Measurements from ENCODE around the gene SLC29A3. TPM values are rescaled to one million over a fixed set of nuclear protein-coding genes. Genes with fewer than 3 reads are reported as not detected.

Gene SLC29A3
- total RNA-seq, 4 donors from 2014 or later = 0.87 to 3.1 (median 2.3) TPM

DNA sequence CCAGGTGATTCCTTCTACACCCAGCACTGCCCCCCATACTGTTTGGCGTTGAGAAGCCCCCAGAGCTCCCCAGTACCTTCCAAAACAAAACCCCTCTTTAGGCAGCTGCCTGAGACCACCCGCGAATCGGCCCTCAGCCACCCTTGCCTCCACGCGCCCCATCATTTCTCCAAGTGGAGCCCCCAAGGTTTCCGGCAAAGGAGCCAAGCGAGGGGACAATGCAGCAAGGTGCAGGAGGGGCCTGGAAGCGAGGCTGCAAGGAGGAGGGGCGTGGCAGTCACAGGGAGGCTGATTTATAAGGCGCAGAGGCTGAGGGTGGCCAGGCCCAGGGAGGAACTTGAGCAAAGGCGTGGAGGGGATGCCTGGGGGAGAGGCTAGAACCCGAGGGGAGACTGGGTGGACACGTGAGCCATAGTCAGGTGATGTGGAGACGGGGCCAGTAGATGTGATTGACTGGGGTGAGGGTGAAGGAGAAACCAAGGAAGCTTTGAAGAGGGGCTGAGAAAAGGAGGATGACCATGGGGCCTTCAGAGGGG lies 16.2 kb downstream of the SLC29A3 start:
- intact Hi-C loops (cut with DNase I) = no loop called here
- 78 to 90% methylated on average over 7 to 8 of the region's 15 CpGs for WGBS, 2 donors
- H3K27me3 ChIP-seq = no peaks in the 10 kb centered on the region
- no peak for DNase-seq
- H3K36me3 ChIP-seq = peaks cover 0 to 23% (median 0%) of the 10 kb centered on the region in 3 donors
- H3K4me3 ChIP-seq = no peak overlapping the region
- peaks cover 6 to 28% (median 18%) of the 10 kb centered on the region in 3 donors for H3K4me1 ChIP-seq
- no peak for TF ChIP-seq POLR2A (IDR thresholded peaks at IDR 0.05)
- TF ChIP-seq, protein P1, sequence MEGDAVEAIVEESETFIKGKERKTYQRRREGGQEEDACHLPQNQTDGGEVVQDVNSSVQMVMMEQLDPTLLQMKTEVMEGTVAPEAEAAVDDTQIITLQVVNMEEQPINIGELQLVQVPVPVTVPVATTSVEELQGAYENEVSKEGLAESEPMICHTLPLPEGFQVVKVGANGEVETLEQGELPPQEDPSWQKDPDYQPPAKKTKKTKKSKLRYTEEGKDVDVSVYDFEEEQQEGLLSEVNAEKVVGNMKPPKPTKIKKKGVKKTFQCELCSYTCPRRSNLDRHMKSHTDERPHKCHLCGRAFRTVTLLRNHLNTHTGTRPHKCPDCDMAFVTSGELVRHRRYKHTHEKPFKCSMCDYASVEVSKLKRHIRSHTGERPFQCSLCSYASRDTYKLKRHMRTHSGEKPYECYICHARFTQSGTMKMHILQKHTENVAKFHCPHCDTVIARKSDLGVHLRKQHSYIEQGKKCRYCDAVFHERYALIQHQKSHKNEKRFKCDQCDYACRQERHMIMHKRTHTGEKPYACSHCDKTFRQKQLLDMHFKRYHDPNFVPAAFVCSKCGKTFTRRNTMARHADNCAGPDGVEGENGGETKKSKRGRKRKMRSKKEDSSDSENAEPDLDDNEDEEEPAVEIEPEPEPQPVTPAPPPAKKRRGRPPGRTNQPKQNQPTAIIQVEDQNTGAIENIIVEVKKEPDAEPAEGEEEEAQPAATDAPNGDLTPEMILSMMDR (IDR thresholded peaks at IDR 0.05) = no peak
- no peak overlapping the region for H3K27ac ChIP-seq
- H3K9me3 ChIP-seq = no peaks in the 10 kb centered on the region

DNA sequence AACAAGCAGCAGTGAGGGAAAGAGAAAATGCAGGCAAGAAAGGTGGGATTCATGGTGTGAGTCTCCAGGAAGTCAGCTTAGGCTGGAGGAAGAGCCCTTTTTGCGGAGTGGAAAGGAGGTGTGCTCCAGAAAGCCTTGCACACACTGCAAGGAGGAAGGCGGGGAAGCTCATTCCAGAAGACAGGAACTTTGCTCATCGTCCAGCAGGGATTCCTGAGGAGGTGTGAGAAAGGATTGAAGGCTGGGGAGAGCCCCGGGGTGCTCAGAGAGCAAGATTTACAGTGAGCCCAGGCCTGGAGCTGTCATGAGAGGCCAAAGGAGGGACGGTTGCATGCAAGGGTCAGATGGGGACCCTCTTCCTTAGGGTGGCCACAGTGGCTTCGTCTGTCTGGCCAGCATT lies 17.6 kb downstream of the SLC29A3 start:
- peaks cover 0 to 23% (median 0%) of the 10 kb centered on the region in 3 donors for H3K36me3 ChIP-seq
- no peak for TF ChIP-seq POLR2A (IDR thresholded peaks at IDR 0.05)
- TF ChIP-seq, protein P1 (IDR thresholded peaks at IDR 0.05) = no peak
- no peak for DNase-seq
- no peak overlapping the region for H3K4me3 ChIP-seq
- no peak overlapping the region for H3K27ac ChIP-seq
- no peaks in the 10 kb centered on the region for H3K9me3 ChIP-seq
- H3K27me3 ChIP-seq = no peaks in the 10 kb centered on the region
- peaks cover 6 to 28% (median 18%) of the 10 kb centered on the region in 3 donors for H3K4me1 ChIP-seq
- WGBS, 2 donors = 81 to 86% methylated on average over 5 to 6 of the region's 6 CpGs
- intact Hi-C loops (cut with DNase I) = no loop called here

DNA sequence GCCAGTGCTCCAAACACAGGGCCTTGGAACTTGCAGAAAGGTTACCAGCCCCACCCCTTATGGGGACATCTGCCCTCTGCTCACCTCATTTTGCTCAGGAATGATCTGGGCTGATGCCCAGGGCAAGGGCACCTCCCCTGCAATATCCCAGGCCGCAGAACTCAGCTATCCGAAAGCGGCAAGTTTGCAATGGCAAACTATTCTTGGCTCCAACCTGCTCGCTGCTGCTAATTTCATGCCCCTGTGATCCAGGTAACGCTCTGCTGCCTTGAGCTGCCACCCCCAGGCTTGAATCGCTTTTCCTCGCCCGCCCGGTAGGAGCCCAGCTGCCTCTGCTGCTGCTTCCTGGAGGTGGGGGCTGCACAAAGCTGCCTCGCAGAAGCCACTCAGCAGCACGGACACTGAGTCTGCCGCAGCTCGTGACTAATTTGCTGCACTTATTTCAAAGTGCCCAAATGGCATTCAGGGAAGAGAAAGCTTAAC lies 18.2 kb downstream of the SLC29A3 start:
- TF ChIP-seq, protein P1 (IDR thresholded peaks at IDR 0.05) = no peak
- no peak for TF ChIP-seq POLR2A (IDR thresholded peaks at IDR 0.05)
- no peak for DNase-seq
- intact Hi-C loops (cut with DNase I) = no loop called here
- Histone ChIP-seq H3K4me3 (no peak overlapping the region), H3K4me1 (peaks cover 6 to 28% (median 18%) of the 10 kb centered on the region in 3 donors), H3K27ac (no peak overlapping the region), H3K27me3 (no peaks in the 10 kb centered on the region), H3K36me3 (peaks cover 0 to 23% (median 0%) of the 10 kb centered on the region in 3 donors), H3K9me3 (no peaks in the 10 kb centered on the region)
- WGBS, 2 donors = 94 to 95% methylated on average over 5 to 13 of the region's 13 CpGs

DNA sequence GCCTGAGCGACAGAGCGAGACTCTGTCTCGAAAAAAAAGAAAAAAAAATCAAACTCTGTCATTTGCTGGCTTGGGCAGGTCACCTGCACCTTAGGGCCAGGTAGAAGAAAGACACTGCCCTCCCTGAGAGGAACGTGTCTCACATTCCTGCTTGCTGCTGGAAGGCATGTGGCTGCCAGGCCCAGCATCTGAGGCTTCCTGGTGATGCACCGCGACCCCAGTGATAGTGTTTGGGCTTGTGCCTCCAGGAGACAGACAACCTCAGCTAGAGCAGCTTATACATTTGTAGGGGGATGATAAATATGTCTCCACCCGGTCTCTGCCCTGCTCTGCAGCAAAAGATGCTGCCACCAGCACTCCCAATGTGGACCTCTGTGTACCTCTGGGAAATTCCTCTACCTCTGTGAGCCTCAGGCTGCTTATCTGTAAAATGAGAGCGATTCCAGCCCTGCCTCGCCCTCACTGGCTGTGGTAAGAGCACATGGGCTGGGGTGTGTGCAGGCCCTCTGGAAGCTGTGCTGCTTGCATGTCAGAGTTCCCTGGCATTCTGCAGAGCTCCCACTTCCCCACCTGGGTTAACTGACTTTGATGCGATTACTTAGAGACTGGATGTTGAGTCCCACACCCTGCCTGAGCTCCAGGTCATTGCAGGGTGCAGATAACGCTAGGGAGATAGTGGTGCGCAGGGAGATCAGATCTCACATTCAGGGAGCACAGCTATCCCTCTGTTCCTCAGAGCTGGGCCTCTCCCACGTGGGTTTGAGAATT lies 19.9 kb downstream of the SLC29A3 start:
- DNase-seq = no peak
- H3K4me1 ChIP-seq = peaks cover 0 to 30% (median 6%) of the 10 kb centered on the region in 3 donors
- no peaks in the 10 kb centered on the region for H3K9me3 ChIP-seq
- TF ChIP-seq, protein P1 (IDR thresholded peaks at IDR 0.05) = no peak
- no peak for TF ChIP-seq POLR2A (IDR thresholded peaks at IDR 0.05)
- H3K36me3 ChIP-seq = peaks cover 0 to 23% (median 0%) of the 10 kb centered on the region in 3 donors
- H3K4me3 ChIP-seq = no peak overlapping the region
- intact Hi-C loops (cut with DNase I) = no loop called here
- 72 to 86% methylated on average over 10 of the region's 13 CpGs for WGBS, 2 donors
- no peaks in the 10 kb centered on the region for H3K27me3 ChIP-seq
- no peak overlapping the region for H3K27ac ChIP-seq
